ENCODE results near the gene PAPPA2. TPM values are rescaled to one million over a fixed set of nuclear protein-coding genes. Genes with fewer than 3 reads are reported as not detected.

Gene PAPPA2
- polyA plus RNA-seq, 1 experiment, result 0.97 TPM

DNA sequence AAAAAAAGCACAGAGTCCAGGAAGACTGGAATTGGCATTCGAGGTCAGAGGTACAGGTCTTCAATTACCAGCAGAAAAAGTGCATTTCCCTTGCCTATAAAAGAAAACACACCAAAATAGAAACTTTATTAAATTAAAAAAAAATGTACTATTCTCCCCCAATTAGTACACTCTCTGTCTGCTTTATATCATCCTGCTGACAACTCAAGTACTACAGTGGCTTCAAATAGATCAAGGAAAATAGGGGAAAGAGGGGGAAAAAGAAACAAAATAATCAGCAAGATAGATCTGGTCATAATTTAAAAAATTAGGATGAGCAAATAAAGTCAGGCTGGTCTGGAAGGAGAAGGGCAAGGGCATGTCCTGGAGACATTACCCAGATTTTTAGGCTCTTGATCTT lies 315.1 kb downstream of the PAPPA2 start:
- Histone ChIP-seq H3K27me3 (ENCODE audit: control insufficient read depth, insufficient read depth, low read length) (no peaks in the 10 kb centered on the region), H3K4me3 (ENCODE audit: low read depth, low read length) (no peak overlapping the region), H3K36me3 (ENCODE audit: control insufficient read depth, insufficient read depth, low read length) (no peaks in the 10 kb centered on the region)
- TF ChIP-seq CTCF (IDR thresholded peaks at IDR 0.05; ENCODE audit: insufficient read depth, low read depth, low read length), result no peak
- POLR2A ChIA-PET, result no interaction called here
- CTCF ChIA-PET, result no interaction called here
- no peak for DNase-seq (ENCODE audit: low read depth)

GRCh38 chr1:176779992-176780328 lies 317.0 kb downstream of the PAPPA2 start:
- DNase-seq (ENCODE audit: low read depth), result no peak
- ChIA-PET POLR2A (no interaction called here), CTCF (interaction anchor here (0.9 kb wide), 1 partner anchor 12 kb away, joined by 3 read pairs; no protein-coding TSS in a partner anchor)
- H3K27me3 ChIP-seq (ENCODE audit: control insufficient read depth, insufficient read depth, low read length), result no peaks in the 10 kb centered on the region
- no peaks in the 10 kb centered on the region for H3K36me3 ChIP-seq (ENCODE audit: control insufficient read depth, insufficient read depth, low read length)
- no peak for TF ChIP-seq CTCF (IDR thresholded peaks at IDR 0.05; ENCODE audit: insufficient read depth, low read depth, low read length)
- no peak overlapping the region for H3K4me3 ChIP-seq (ENCODE audit: low read depth, low read length)

GRCh38 chr1:176783309-176783708 lies 320.3 kb downstream of the PAPPA2 start:
- H3K4me3 ChIP-seq (ENCODE audit: low read depth, low read length), result no peak overlapping the region
- no peaks in the 10 kb centered on the region for H3K36me3 ChIP-seq (ENCODE audit: control insufficient read depth, insufficient read depth, low read length)
- POLR2A ChIA-PET, result no interaction called here
- no peak for TF ChIP-seq CTCF (IDR thresholded peaks at IDR 0.05; ENCODE audit: insufficient read depth, low read depth, low read length)
- DNase-seq (ENCODE audit: low read depth), result no peak
- CTCF ChIA-PET, result no interaction called here
- H3K27me3 ChIP-seq (ENCODE audit: control insufficient read depth, insufficient read depth, low read length), result no peaks in the 10 kb centered on the region

DNA sequence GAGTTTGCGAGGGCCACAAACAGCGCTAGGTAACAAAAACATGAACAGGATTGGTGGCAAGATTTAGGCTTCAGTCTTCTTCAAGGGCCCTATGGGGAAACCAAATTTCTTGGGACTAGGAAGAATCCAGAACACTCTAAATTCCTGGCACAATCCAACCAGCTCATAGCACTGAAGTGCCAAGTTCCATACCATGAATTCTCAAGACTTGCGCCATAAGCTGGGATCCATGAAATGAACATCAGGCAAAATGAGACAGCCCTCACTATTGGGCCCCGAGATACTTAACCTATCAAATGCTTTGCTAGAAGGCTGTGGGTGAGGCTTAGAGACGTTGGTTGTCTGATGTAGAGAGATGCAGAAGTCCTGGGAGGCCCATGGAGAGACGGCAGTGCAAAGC lies 322.1 kb downstream of the PAPPA2 start:
- ChIA-PET CTCF (no interaction called here), POLR2A (no interaction called here)
- DNase-seq (ENCODE audit: low read depth), result no peak
- TF ChIP-seq CTCF (IDR thresholded peaks at IDR 0.05; ENCODE audit: insufficient read depth, low read depth, low read length), result no peak
- Histone ChIP-seq H3K27me3 (ENCODE audit: control insufficient read depth, insufficient read depth, low read length) (no peaks in the 10 kb centered on the region), H3K36me3 (ENCODE audit: control insufficient read depth, insufficient read depth, low read length) (no peaks in the 10 kb centered on the region), H3K4me3 (ENCODE audit: low read depth, low read length) (no peak overlapping the region)

DNA sequence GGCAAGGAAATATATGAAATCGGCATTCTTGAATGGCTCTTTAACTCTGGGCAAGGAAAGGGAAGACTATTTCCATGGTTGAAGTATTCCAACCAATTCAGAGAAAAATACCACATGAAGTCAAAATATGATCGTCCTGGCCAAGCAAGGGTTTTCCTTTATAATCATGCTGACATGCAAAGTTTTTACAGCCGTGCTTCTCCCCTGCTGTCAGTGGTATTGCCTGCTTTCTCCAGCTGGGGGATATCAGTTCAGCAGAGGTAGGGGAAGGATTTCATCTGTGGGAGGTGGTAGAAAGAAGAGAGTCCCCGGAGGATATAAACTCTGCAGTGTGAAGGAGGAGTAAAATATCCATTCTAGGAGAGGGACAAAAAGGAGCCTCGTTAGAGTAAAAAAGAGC lies 322.8 kb downstream of the PAPPA2 start:
- CTCF ChIA-PET, result no interaction called here
- TF ChIP-seq CTCF (IDR thresholded peaks at IDR 0.05; ENCODE audit: insufficient read depth, low read depth, low read length), result no peak

More for the DNA sequence above, 322.8 kb downstream of the PAPPA2 start:
- no peaks in the 10 kb centered on the region for H3K36me3 ChIP-seq (ENCODE audit: control insufficient read depth, insufficient read depth, low read length)
- no peak for DNase-seq (ENCODE audit: low read depth)
- no peak overlapping the region for H3K4me3 ChIP-seq (ENCODE audit: low read depth, low read length)
- no peaks in the 10 kb centered on the region for H3K27me3 ChIP-seq (ENCODE audit: control insufficient read depth, insufficient read depth, low read length)
- POLR2A ChIA-PET, result no interaction called here

Measured in BJ (cell line).